H1 (cell line): ENCODE measurements around the gene ANK3.

Source experiments
- CBX8 ChIP-seq: fragments of 300-800, 300-1000 bp; sonication (generic); IDR thresholded peaks from 2 replicates; pipeline ENCODE4 v1.7.1; 2016; ENCODE audit warnings: low read depth, low read length, borderline replicate concordance
- JUND ChIP-seq: IDR thresholded peaks from 2 replicates; pipeline ENCODE4 v1.6.1; 2011; ENCODE audit warnings: mild to moderate bottlenecking, improper control_type of control experiment, low read length
- POLR2A ChIP-seq, 2 experiments: IDR thresholded peaks; 1 replicate in 1 of 2; 2 replicates in 1 of 2; pipeline ENCODE4 v1.6.1; 2011; ENCODE audit warnings: low read depth in 2 of 2, low read length in 2 of 2, mild to moderate bottlenecking in 2 of 2; ENCODE audit errors: control extremely low read depth in 1 of 2
- POLR2AphosphoS5 ChIP-seq: IDR thresholded peaks from 2 replicates; pipeline ENCODE4 v1.6.1; 2011; ENCODE audit warnings: low read depth, low read length
- RAD21 ChIP-seq, 2 experiments: IDR thresholded peaks in 1 of 2; conservative IDR thresholded peaks in 1 of 2; 2 replicates each; pipeline ENCODE4 v1.6.1; 2011; ENCODE audit warnings: low read depth in 2 of 2, low read length in 2 of 2, improper control_type of control experiment in 1 of 2, inconsistent platforms in 1 of 2, mild to moderate bottlenecking in 1 of 2, moderate library complexity in 1 of 2
- YY1 ChIP-seq: IDR thresholded peaks from 2 replicates; pipeline ENCODE4 v1.6.1; 2011; ENCODE audit warnings: low read depth, mild to moderate bottlenecking, low read length
- TF ChIP-seq, protein P1 (sequence below), 3 experiments: IDR thresholded peaks; 1 replicate in 2 of 3; 2 replicates in 1 of 3; pipeline versions ENCODE4 v1.5.1 to v1.6.1; 2011; ENCODE audit warnings: low read length in 3 of 3, mild to moderate bottlenecking in 3 of 3, inconsistent platforms in 2 of 3, low read depth in 1 of 3, moderate library complexity in 1 of 3; ENCODE audit not compliant: insufficient read depth in 1 of 3; ENCODE audit errors: control extremely low read depth in 1 of 3
- TF ChIP-seq, protein P2 (sequence below): IDR thresholded peaks from 2 replicates; pipeline ENCODE4 v1.6.1; 2011; ENCODE audit warnings: low read depth, mild to moderate bottlenecking, low read length; ENCODE audit not compliant: insufficient read depth

DNA sequence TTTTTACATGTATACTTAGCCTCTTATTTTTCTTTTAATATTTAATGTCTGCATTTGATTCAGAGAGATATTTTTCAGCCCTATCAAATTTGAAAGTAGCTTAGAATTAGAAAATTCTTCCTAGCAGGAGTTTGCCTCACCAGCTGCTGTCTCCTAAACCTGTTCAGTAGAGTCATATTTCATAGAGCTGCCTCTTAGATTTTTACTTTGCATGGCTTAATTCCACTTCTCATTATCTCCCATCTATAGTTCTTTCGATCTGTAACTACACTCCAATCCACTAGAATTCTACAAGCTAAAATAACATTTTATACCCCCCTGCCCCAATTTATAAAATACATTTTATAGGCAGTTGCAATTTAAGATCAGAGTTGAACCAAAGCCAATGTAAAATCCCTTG, 227.0 kb downstream of the ANK3 start:
- TF ChIP-seq, protein P1, sequence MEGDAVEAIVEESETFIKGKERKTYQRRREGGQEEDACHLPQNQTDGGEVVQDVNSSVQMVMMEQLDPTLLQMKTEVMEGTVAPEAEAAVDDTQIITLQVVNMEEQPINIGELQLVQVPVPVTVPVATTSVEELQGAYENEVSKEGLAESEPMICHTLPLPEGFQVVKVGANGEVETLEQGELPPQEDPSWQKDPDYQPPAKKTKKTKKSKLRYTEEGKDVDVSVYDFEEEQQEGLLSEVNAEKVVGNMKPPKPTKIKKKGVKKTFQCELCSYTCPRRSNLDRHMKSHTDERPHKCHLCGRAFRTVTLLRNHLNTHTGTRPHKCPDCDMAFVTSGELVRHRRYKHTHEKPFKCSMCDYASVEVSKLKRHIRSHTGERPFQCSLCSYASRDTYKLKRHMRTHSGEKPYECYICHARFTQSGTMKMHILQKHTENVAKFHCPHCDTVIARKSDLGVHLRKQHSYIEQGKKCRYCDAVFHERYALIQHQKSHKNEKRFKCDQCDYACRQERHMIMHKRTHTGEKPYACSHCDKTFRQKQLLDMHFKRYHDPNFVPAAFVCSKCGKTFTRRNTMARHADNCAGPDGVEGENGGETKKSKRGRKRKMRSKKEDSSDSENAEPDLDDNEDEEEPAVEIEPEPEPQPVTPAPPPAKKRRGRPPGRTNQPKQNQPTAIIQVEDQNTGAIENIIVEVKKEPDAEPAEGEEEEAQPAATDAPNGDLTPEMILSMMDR (IDR thresholded peaks at IDR 0.05; ENCODE audit: control extremely low read depth in 1 of 3, insufficient read depth in 1 of 3, low read depth in 1 of 3, low read length in 3 of 3) = no peak
- TF ChIP-seq RAD21 (IDR thresholded peaks at IDR 0.05 in 1 of 2, conservative IDR thresholded peaks at IDR 0.05 in 1 of 2; ENCODE audit: low read depth in 2 of 2, low read length in 2 of 2) (no peak), POLR2AphosphoS5 (no peak), YY1 (no peak), CBX8 (no peak), POLR2A (IDR thresholded peaks at IDR 0.05; ENCODE audit: control extremely low read depth in 1 of 2, low read depth in 2 of 2, low read length in 2 of 2) (no peak), JUND (no peak)
- TF ChIP-seq, protein P2, sequence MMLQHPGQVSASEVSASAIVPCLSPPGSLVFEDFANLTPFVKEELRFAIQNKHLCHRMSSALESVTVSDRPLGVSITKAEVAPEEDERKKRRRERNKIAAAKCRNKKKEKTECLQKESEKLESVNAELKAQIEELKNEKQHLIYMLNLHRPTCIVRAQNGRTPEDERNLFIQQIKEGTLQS = no peak
